ENCODE results near the gene ELFN1. TPM values are rescaled to one million over a fixed set of nuclear protein-coding genes. Genes with fewer than 3 reads are reported as not detected.

The ELFN1 gene
- polyA plus RNA-seq, 1 donor (not counting 4 experiments of a cell fraction or from before 2014, with no cell fraction given): 0.03 TPM

DNA sequence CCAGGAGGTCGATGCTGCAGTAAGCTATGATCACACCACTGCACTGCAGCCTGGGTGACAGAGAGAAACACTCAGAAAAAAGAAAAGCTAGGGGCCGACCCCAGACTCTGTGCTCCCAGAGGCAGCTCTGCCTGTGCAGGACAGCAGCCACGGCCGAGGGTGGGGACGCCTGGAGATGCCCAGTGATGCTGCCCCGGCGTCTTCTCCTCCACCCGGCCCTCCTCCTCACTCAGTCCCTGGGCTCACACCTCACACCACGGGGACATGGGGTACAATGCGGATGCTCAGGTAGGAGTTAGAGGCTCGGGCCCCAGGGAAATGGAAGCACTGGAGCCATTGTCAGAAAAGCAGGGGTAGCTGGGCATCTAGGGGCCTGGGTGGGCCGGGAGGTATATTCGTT lies 46.3 kb upstream of the ELFN1 start:
- Histone ChIP-seq H3K9ac (ENCODE audit: control insufficient read depth, extremely low read depth, insufficient read depth, low read length) (no peak overlapping the region), H3K79me2 (ENCODE audit: control insufficient read depth, insufficient read depth, low read length) (no peaks in the 10 kb centered on the region), H3K27me3 (ENCODE audit: control insufficient read depth, extremely low read depth, insufficient read depth, low read length) (no peaks in the 10 kb centered on the region)

DNA sequence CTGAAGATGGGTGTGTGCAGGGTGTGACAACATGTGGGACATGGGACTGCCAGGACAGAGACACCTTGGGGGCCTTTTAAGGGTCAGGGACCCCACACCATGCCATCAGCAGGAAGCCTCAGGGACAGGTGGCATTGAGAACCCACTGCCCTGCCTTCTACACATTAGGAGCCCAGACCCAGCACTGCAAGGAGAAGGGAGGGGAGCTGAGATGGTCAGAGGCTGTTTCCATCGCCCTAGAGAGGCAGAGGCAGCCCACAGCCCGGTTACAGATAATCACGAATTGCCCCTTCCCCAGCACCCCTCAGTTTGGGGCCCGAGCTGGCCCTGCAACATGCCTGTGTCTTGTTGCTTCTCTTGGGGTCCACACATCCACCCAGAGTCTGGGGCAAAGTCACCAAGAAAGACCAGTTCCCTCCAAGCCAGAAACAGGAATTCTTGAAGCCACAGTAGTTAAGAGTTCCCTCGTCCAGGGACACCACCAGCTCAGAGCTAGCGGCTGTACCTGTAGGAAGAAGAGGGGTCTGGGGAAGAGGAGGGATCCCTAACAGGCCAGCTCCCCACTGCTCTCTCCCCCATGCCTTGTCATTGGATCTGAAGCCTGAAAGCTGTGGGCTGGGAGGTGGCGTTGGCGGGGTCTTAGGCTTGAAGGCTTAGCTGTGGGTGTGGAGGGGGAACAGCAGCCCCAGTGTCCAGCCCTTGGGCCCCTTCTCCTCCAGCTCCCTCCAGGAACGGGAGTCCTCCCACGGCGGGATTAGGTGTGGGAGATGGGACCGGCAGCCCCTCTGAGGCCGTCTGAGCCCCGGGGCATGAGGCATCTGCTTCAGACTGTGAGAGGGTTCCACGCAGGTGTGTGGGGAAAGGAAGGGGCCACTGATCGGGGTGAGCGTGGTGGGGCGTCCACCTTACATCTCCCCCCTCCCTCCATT lies 44.8 kb upstream of the ELFN1 start:
- Histone ChIP-seq H3K27me3 (ENCODE audit: control insufficient read depth, extremely low read depth, insufficient read depth, low read length) (no peaks in the 10 kb centered on the region), H2AFZ (ENCODE audit: control insufficient read depth, low read length) (no peak overlapping the region), H3K4me1 (ENCODE audit: control insufficient read depth, extremely low read depth, insufficient read depth, low read length) (no peaks in the 10 kb centered on the region), H3K4me2 (ENCODE audit: control insufficient read depth, extremely low read depth, insufficient read depth, low read depth, low read length) (no peak overlapping the region), H3K4me3 (ENCODE audit: control insufficient read depth in 2 of 3, extremely low read depth in 1 of 3, insufficient read depth in 2 of 3, low read depth in 1 of 3, low read length in 3 of 3) (no peak overlapping the region), H3K79me2 (ENCODE audit: control insufficient read depth, insufficient read depth, low read length) (no peaks in the 10 kb centered on the region), H3K36me3 (ENCODE audit: control insufficient read depth in 2 of 2, extremely low read depth in 1 of 2, insufficient read depth in 2 of 2, low read length in 2 of 2) (no peaks in the 10 kb centered on the region), H3K9me3 (ENCODE audit: control insufficient read depth, low read depth, low read length) (no peaks in the 10 kb centered on the region), H3K27ac (ENCODE audit: control insufficient read depth, insufficient read depth, low read length) (no peak overlapping the region), H3K9ac (ENCODE audit: control insufficient read depth, extremely low read depth, insufficient read depth, low read length) (no peak overlapping the region), H3K9me1 (ENCODE audit: control insufficient read depth, extremely low read depth, insufficient read depth, low read length) (no peaks in the 10 kb centered on the region), H4K20me1 (ENCODE audit: control insufficient read depth, extremely low read depth, insufficient read depth, low read length) (no peaks in the 10 kb centered on the region)
- no peak for TF ChIP-seq EZH2 (IDR thresholded peaks at IDR 0.05; ENCODE audit: low read length)
- TF ChIP-seq, protein P1, sequence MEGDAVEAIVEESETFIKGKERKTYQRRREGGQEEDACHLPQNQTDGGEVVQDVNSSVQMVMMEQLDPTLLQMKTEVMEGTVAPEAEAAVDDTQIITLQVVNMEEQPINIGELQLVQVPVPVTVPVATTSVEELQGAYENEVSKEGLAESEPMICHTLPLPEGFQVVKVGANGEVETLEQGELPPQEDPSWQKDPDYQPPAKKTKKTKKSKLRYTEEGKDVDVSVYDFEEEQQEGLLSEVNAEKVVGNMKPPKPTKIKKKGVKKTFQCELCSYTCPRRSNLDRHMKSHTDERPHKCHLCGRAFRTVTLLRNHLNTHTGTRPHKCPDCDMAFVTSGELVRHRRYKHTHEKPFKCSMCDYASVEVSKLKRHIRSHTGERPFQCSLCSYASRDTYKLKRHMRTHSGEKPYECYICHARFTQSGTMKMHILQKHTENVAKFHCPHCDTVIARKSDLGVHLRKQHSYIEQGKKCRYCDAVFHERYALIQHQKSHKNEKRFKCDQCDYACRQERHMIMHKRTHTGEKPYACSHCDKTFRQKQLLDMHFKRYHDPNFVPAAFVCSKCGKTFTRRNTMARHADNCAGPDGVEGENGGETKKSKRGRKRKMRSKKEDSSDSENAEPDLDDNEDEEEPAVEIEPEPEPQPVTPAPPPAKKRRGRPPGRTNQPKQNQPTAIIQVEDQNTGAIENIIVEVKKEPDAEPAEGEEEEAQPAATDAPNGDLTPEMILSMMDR (optimal IDR thresholded peaks at IDR 0.05 in 1 of 3, IDR thresholded peaks at IDR 0.05 in 1 of 3, conservative IDR thresholded peaks at IDR 0.05 in 1 of 3; ENCODE audit: extremely low read depth in 1 of 3, insufficient read depth in 2 of 3, low read length in 3 of 3): no peak
- dilution Hi-C loops (cut with MboI; ENCODE audit: extremely low pct_ligation_motif_present, low sequenced_read_pairs): no loop called here
- DNase-seq (ENCODE audit: low read depth, low spot score) (no peak), FAIRE-seq (no peak)

More for the DNA sequence above, 46.3 kb upstream of the ELFN1 start:
- no peak overlapping the region for H2AFZ ChIP-seq (ENCODE audit: control insufficient read depth, low read length)
- no peaks in the 10 kb centered on the region for H3K9me3 ChIP-seq (ENCODE audit: control insufficient read depth, low read depth, low read length)
- H3K36me3 ChIP-seq (ENCODE audit: control insufficient read depth in 2 of 2, extremely low read depth in 1 of 2, insufficient read depth in 2 of 2, low read length in 2 of 2): no peaks in the 10 kb centered on the region
- DNase-seq (ENCODE audit: low read depth, low spot score): no peak
- H3K4me3 ChIP-seq (ENCODE audit: control insufficient read depth in 2 of 3, extremely low read depth in 1 of 3, insufficient read depth in 2 of 3, low read depth in 1 of 3, low read length in 3 of 3): no peak overlapping the region
- dilution Hi-C loops (cut with MboI; ENCODE audit: extremely low pct_ligation_motif_present, low sequenced_read_pairs): no loop called here
- FAIRE-seq: no peak
- no peak overlapping the region for H3K27ac ChIP-seq (ENCODE audit: control insufficient read depth, insufficient read depth, low read length)
- H3K4me1 ChIP-seq (ENCODE audit: control insufficient read depth, extremely low read depth, insufficient read depth, low read length): no peaks in the 10 kb centered on the region
- H4K20me1 ChIP-seq (ENCODE audit: control insufficient read depth, extremely low read depth, insufficient read depth, low read length): no peaks in the 10 kb centered on the region
- TF ChIP-seq EZH2 (IDR thresholded peaks at IDR 0.05; ENCODE audit: low read length): no peak
- TF ChIP-seq, protein P1 (optimal IDR thresholded peaks at IDR 0.05 in 1 of 3, IDR thresholded peaks at IDR 0.05 in 1 of 3, conservative IDR thresholded peaks at IDR 0.05 in 1 of 3; ENCODE audit: extremely low read depth in 1 of 3, insufficient read depth in 2 of 3, low read length in 3 of 3): no peak
- H3K9me1 ChIP-seq (ENCODE audit: control insufficient read depth, extremely low read depth, insufficient read depth, low read length): no peaks in the 10 kb centered on the region
- H3K4me2 ChIP-seq (ENCODE audit: control insufficient read depth, extremely low read depth, insufficient read depth, low read depth, low read length): no peak overlapping the region

Data from keratinocyte (primary cell).